PC-3 (cell line): Measurements from ENCODE around the gene SORL1. TPM values are rescaled to one million over a fixed set of nuclear protein-coding genes. Genes with fewer than 3 reads are reported as not detected.

Source experiments
- ATAC-seq: fragments of 200-7000 bp; cut with Tn5 transposase; 2 replicates; pipeline ENCODE4 v1.9.1; 2020; ENCODE audit warnings: mild to moderate bottlenecking, moderate library complexity
- BruUV-seq: library from RNA; stranded (reverse); fragments of 400-500 nt; replicated peaks from 2 replicates; lab custom pipeline; 2021; lab: Mats Ljungman, UMichigan
- CTCF ChIA-PET: fragments of 300-600 bp; sonication (Branson Sonifier 250); formaldehyde crosslinking; loops from one replicate; lab custom pipeline; 2022; ENCODE audit warnings: antibody characterized with exemption; lab: Charles Lee
- POLR2A ChIA-PET: fragments of 300-600 bp; sonication (Branson Sonifier 250); formaldehyde crosslinking; loops from one replicate; lab custom pipeline; 2022; ENCODE audit warnings: antibody characterized with exemption; ENCODE audit not compliant: unreplicated experiment; lab: Charles Lee
- DNase-seq: peaks from one replicate; pipeline ENCODE4 v3.0.0-alpha.2; 2015
- H2AFZ ChIP-seq: fragments of 300-600 bp; sonication (generic); 2 replicates; pipeline ENCODE4 v1.6.0; 2016; ENCODE audit warnings: antibody characterized with exemption, low read length
- H3F3A ChIP-seq: fragments of 300-600 bp; sonication (generic); one replicate; pipeline ENCODE4 v1.6.0; 2017; ENCODE audit warnings: antibody characterized with exemption, low read length, control low read depth, mild to moderate bottlenecking; ENCODE audit not compliant: unreplicated experiment
- H3K27ac ChIP-seq: fragments of 300-600 bp; sonication (generic); 2 replicates; pipeline ENCODE4 v1.5.1; 2016; ENCODE audit warnings: mild to moderate bottlenecking, low read length
- H3K27me3 ChIP-seq: fragments of 300-600 bp; sonication (generic); 2 replicates; pipeline ENCODE4 v1.6.1; 2016; ENCODE audit warnings: low read length, mixed read lengths
- H3K36me3 ChIP-seq: fragments of 300-600 bp; sonication (generic); 2 replicates; pipeline ENCODE4 v1.6.1; 2016; ENCODE audit warnings: low read depth, mixed run types, low read length, mixed read lengths
- H3K4me1 ChIP-seq: fragments of 300-600 bp; sonication (generic); 2 replicates; pipeline ENCODE4 v1.5.1; 2016; ENCODE audit warnings: low read length; ENCODE audit not compliant: insufficient read depth
- H3K4me2 ChIP-seq: fragments of 300-600 bp; sonication (generic); 2 replicates; pipeline ENCODE4 v1.6.0; 2016; ENCODE audit warnings: low read length
- H3K4me3 ChIP-seq: fragments of 300-600 bp; sonication (generic); 2 replicates; pipeline ENCODE4 v1.5.1; 2016; ENCODE audit warnings: mild to moderate bottlenecking, low read length, mixed read lengths
- H3K79me2 ChIP-seq: fragments of 300-600 bp; sonication (generic); 2 replicates; pipeline ENCODE4 v1.6.1; 2017; ENCODE audit warnings: low read length, mixed read lengths
- H3K9ac ChIP-seq: fragments of 300-600 bp; sonication (generic); 2 replicates; pipeline ENCODE4 v1.6.0; 2016; ENCODE audit warnings: mild to moderate bottlenecking, low read length
- H3K9me2 ChIP-seq: fragments of 300-600 bp; sonication (generic); replicated peaks from 2 replicates; pipeline ENCODE4 v1.6.1; 2016; ENCODE audit warnings: mixed run types, low read length, mixed read lengths
- H3K9me3 ChIP-seq: fragments of 300-600 bp; sonication (generic); 2 replicates; pipeline ENCODE4 v1.6.1; 2016; ENCODE audit warnings: low read length, mixed read lengths
- H4K20me1 ChIP-seq: fragments of 300-600 bp; sonication (generic); 2 replicates; pipeline ENCODE4 v1.6.1; 2016; ENCODE audit warnings: low read length, mixed read lengths
- CTCF ChIP-seq: fragments of 300-600 bp; sonication (generic); conservative IDR thresholded peaks from 2 replicates; pipeline ENCODE4 v1.5.1; 2017; ENCODE audit warnings: antibody characterized with exemption, low read depth, mild to moderate bottlenecking, low read length
- EZH2 ChIP-seq: fragments of 300-600 bp; sonication (generic); IDR thresholded peaks from one replicate; pipeline ENCODE4 v1.6.1; 2017; ENCODE audit warnings: antibody characterized with exemption, mild to moderate bottlenecking, low read length; ENCODE audit not compliant: unreplicated experiment
- EZH2phosphoT487 ChIP-seq: fragments of 300-600 bp; sonication (generic); IDR thresholded peaks from 2 replicates; pipeline ENCODE4 v1.6.1; 2018; ENCODE audit warnings: mild to moderate bottlenecking, antibody characterized with exemption, low read length, borderline replicate concordance
- intact Hi-C: fragments of 100-400 bp; cut with micrococcal nuclease; formaldehyde crosslinking; loops from 2 replicates; pipeline ENCODE4 v1.9.0; 2023
- total RNA-seq: library from RNA; depleted of rRNA; stranded (reverse); fragments of >200 nt; gene quantifications from 2 replicates; pipeline ENCODE4 v1.2.3, GENCODE V29; 2014

Gene SORL1
- total RNA-seq, 1 experiment from 2014 or later: 53.7 TPM

- intact Hi-C loops: loop anchor here (5.0 kb wide), 1 partner anchor 160 kb away; no protein-coding TSS in a partner anchor
- CTCF ChIA-PET: interaction anchor here (0.7 kb wide), 1 partner anchor 34 kb away, joined by 3 read pairs; no protein-coding TSS in a partner anchor
- BruUV-seq: no TSS peak
Measured at GRCh38 chr11:121417607-121418006, 34.5 kb upstream of the SORL1 start.

GRCh38 chr11:121418625-121419114 lies 33.4 kb upstream of the SORL1 start:
- Histone ChIP-seq H3K9me2 (no peaks in the 10 kb centered on the region), H3K9ac (no peak overlapping the region), H3K36me3 (no peaks in the 10 kb centered on the region), H3K4me3 (no peak overlapping the region), H3K4me2 (no peak overlapping the region), H3K9me3 (no peaks in the 10 kb centered on the region), H3K79me2 (no peaks in the 10 kb centered on the region), H3F3A (no peaks in the 10 kb centered on the region), H3K27me3 (no peaks in the 10 kb centered on the region), H3K4me1 (peaks cover 35% of the 10 kb centered on the region), H2AFZ (no peak overlapping the region), H3K27ac (no peak overlapping the region), H4K20me1 (no peaks in the 10 kb centered on the region)
- intact Hi-C loops: loop anchor here (5.0 kb wide), 1 partner anchor 161 kb away; no protein-coding TSS in a partner anchor
- DNase-seq (no peak), ATAC-seq (no peak)
- ChIA-PET CTCF (no interaction called here), POLR2A (interaction anchor here (0.5 kb wide), 1 partner anchor 9 kb away, joined by 5 read pairs; no protein-coding TSS in a partner anchor)
- BruUV-seq: no TSS peak
- TF ChIP-seq CTCF (no peak), EZH2 (no peak), EZH2phosphoT487 (no peak)

More at GRCh38 chr11:121417607-121418006, 34.5 kb upstream of the SORL1 start:
- DNase-seq (no peak), ATAC-seq (no peak)
- no peaks in the 10 kb centered on the region for H3K9me2 ChIP-seq
- H3K4me1 ChIP-seq: peaks cover 35% of the 10 kb centered on the region
- POLR2A ChIA-PET: no interaction called here
- no peak overlapping the region for H3K4me3 ChIP-seq
- H3K79me2 ChIP-seq: no peaks in the 10 kb centered on the region
- H2AFZ ChIP-seq: 0 out of 2 replicates have a peak overlapping the region, but pooled peaks have one; percentile 10
- no peaks in the 10 kb centered on the region for H4K20me1 ChIP-seq
- no peaks in the 10 kb centered on the region for H3F3A ChIP-seq
- H3K36me3 ChIP-seq: no peaks in the 10 kb centered on the region
- H3K27me3 ChIP-seq: no peaks in the 10 kb centered on the region
- H3K9ac ChIP-seq: no peak overlapping the region
- peak overlapping the region; percentile 55 for H3K4me2 ChIP-seq
- no peak for TF ChIP-seq EZH2
- TF ChIP-seq CTCF: no peak
- TF ChIP-seq EZH2phosphoT487: no peak
- H3K27ac ChIP-seq: no peak overlapping the region
- no peaks in the 10 kb centered on the region for H3K9me3 ChIP-seq

- no TSS peak for BruUV-seq
Measured at GRCh38 chr11:121419836-121420235, 32.3 kb upstream of the SORL1 start.

More at GRCh38 chr11:121419836-121420235, 32.3 kb upstream of the SORL1 start:
- no peaks in the 10 kb centered on the region for H3F3A ChIP-seq
- no peak overlapping the region for H3K27ac ChIP-seq
- no peak overlapping the region for H2AFZ ChIP-seq
- no peak overlapping the region for H3K4me2 ChIP-seq
- POLR2A ChIA-PET: no interaction called here
- no peak for DNase-seq
- intact Hi-C loops: loop anchor here (5.0 kb wide), 1 partner anchor 163 kb away; no protein-coding TSS in a partner anchor
- no peaks in the 10 kb centered on the region for H3K9me3 ChIP-seq
- H4K20me1 ChIP-seq: no peaks in the 10 kb centered on the region
- H3K4me3 ChIP-seq: no peak overlapping the region
- H3K9ac ChIP-seq: no peak overlapping the region
- no peaks in the 10 kb centered on the region for H3K27me3 ChIP-seq
- TF ChIP-seq CTCF (no peak), EZH2phosphoT487 (no peak), EZH2 (no peak)
- H3K4me1 ChIP-seq: peaks cover 35% of the 10 kb centered on the region
- H3K36me3 ChIP-seq: no peaks in the 10 kb centered on the region
- H3K79me2 ChIP-seq: no peaks in the 10 kb centered on the region
- ATAC-seq: no peak
- CTCF ChIA-PET: no interaction called here
- no peaks in the 10 kb centered on the region for H3K9me2 ChIP-seq
